ENCODE measurements around the gene OR5A2.

OR5A2 gene

GRCh38 chr11:59429924-59430516, 3.8 kb upstream of the OR5A2 start:
- TF ChIP-seq TAF1 (IDR thresholded peaks at IDR 0.05; ENCODE audit: borderline replicate concordance, insufficient read depth, low read length): no peak
- no peak for TF ChIP-seq REST (IDR thresholded peaks at IDR 0.05; ENCODE audit: insufficient read depth in 1 of 2, low read depth in 2 of 2, low read length in 2 of 2)
- no peak for TF ChIP-seq SIN3A (IDR thresholded peaks at IDR 0.05; ENCODE audit: borderline replicate concordance, insufficient read depth, low read length)
- TF ChIP-seq POLR2AphosphoS5 (IDR thresholded peaks at IDR 0.05; ENCODE audit: low read depth, low read length): no peak
- TF ChIP-seq FOXP2 (optimal IDR thresholded peaks at IDR 0.05; ENCODE audit: borderline replicate concordance, extremely low read depth, extremely low read length, insufficient read depth): no peak

DNA sequence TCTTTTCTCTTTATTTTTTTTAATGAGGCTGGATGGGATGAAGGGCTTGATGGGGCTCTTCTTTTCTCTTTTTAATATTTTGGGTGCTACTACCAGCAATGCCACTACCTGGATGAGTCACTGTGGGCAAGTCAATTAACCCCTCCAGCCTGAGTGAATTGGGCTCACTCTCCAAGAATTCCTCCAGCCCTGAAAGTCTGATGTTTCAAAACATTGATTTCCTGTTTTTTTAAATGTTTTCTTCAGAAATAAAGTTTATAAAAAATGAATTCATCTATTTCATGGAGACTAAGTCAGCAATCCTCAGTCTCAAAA, 812 bp upstream of the OR5A2 start:
- TF ChIP-seq FOXP2 (optimal IDR thresholded peaks at IDR 0.05; ENCODE audit: borderline replicate concordance, extremely low read depth, extremely low read length, insufficient read depth): no peak
- TF ChIP-seq REST (IDR thresholded peaks at IDR 0.05; ENCODE audit: insufficient read depth in 1 of 2, low read depth in 2 of 2, low read length in 2 of 2): no peak
- no peak for TF ChIP-seq SIN3A (IDR thresholded peaks at IDR 0.05; ENCODE audit: borderline replicate concordance, insufficient read depth, low read length)
- TF ChIP-seq TAF1 (IDR thresholded peaks at IDR 0.05; ENCODE audit: borderline replicate concordance, insufficient read depth, low read length): no peak
- TF ChIP-seq POLR2AphosphoS5 (IDR thresholded peaks at IDR 0.05; ENCODE audit: low read depth, low read length): no peak

- TF ChIP-seq TAF1 (IDR thresholded peaks at IDR 0.05; ENCODE audit: borderline replicate concordance, insufficient read depth, low read length): no peak
- no peak for TF ChIP-seq FOXP2 (optimal IDR thresholded peaks at IDR 0.05; ENCODE audit: borderline replicate concordance, extremely low read depth, extremely low read length, insufficient read depth)
- TF ChIP-seq REST (IDR thresholded peaks at IDR 0.05; ENCODE audit: insufficient read depth in 1 of 2, low read depth in 2 of 2, low read length in 2 of 2): no peak
- no peak for TF ChIP-seq SIN3A (IDR thresholded peaks at IDR 0.05; ENCODE audit: borderline replicate concordance, insufficient read depth, low read length)
Observed at GRCh38 chr11:59425131-59425530, 1.1 kb downstream of the OR5A2 start.

DNA sequence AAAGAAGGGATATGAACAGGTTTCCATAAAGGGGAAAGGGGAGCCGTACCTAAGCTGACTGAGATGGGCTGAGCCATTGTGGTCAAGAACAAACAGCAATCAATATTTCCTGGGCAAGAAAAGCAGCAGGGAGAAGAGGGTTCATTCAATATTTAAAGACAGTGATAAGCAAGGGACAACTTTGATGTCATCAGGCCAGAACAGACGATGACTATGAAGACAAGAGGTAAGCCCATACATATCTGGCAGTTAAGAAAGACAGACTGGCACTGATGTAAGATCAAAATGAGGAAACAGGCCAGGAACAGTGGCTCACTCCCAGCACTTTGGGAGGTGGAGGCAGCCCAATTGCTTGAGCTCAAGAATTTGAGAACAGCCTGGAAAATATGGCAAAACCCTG, 2.4 kb downstream of the OR5A2 start:
- TF ChIP-seq POLR2AphosphoS5 (IDR thresholded peaks at IDR 0.05; ENCODE audit: low read depth, low read length) (no peak), REST (IDR thresholded peaks at IDR 0.05; ENCODE audit: insufficient read depth in 1 of 2, low read depth in 2 of 2, low read length in 2 of 2) (no peak), TAF1 (IDR thresholded peaks at IDR 0.05; ENCODE audit: borderline replicate concordance, insufficient read depth, low read length) (no peak), SIN3A (IDR thresholded peaks at IDR 0.05; ENCODE audit: borderline replicate concordance, insufficient read depth, low read length) (no peak), FOXP2 (optimal IDR thresholded peaks at IDR 0.05; ENCODE audit: borderline replicate concordance, extremely low read depth, extremely low read length, insufficient read depth) (no peak)

- no peak for TF ChIP-seq SIN3A (IDR thresholded peaks at IDR 0.05; ENCODE audit: borderline replicate concordance, insufficient read depth, low read length)
- TF ChIP-seq POLR2AphosphoS5 (IDR thresholded peaks at IDR 0.05; ENCODE audit: low read depth, low read length): no peak
- TF ChIP-seq REST (IDR thresholded peaks at IDR 0.05; ENCODE audit: insufficient read depth in 1 of 2, low read depth in 2 of 2, low read length in 2 of 2): no peak
- no peak for TF ChIP-seq TAF1 (IDR thresholded peaks at IDR 0.05; ENCODE audit: borderline replicate concordance, insufficient read depth, low read length)
- TF ChIP-seq FOXP2 (optimal IDR thresholded peaks at IDR 0.05; ENCODE audit: borderline replicate concordance, extremely low read depth, extremely low read length, insufficient read depth): no peak
Observed at GRCh38 chr11:59418156-59418555, 8.1 kb downstream of the OR5A2 start.

Measured in PFSK-1 (cell line).